Endometrium (tissue), 2 donors: ENCODE results near the gene ABITRAM.
"Not testable (repeated sequence)": the region's sequence is repeated elsewhere in the genome, so short reads cannot be mapped to it uniquely, and the experiment has no call there.

Experiments
- FAIRE-seq: peaks from 2 replicates; lab custom pipeline; 2012; peaks lifted over from hg19 to GRCh38; lab: Jason Lieb, UNC
- donor health status: control.
- donor health status: control.

ABITRAM gene

DNA sequence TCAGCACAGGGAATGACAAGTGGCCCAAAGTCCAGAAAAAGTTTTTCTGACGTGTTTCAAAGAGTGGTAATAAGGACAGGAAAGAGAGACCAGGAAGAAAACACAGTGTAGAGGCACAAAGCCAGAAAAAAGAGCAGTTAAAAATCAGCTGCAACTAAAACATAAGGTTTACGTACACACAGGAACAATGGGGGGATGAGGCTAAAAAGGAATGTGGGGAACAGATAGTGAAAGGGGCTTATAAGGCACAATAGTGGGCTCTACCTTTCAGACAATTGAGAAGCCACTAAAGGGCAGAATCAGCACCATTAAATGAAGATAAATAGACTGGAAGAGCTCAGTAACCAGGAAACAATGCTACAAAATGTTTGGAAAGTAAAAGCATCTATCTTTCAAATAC is 5.8 kb upstream of the ABITRAM start:
- FAIRE-seq = no peak

DNA sequence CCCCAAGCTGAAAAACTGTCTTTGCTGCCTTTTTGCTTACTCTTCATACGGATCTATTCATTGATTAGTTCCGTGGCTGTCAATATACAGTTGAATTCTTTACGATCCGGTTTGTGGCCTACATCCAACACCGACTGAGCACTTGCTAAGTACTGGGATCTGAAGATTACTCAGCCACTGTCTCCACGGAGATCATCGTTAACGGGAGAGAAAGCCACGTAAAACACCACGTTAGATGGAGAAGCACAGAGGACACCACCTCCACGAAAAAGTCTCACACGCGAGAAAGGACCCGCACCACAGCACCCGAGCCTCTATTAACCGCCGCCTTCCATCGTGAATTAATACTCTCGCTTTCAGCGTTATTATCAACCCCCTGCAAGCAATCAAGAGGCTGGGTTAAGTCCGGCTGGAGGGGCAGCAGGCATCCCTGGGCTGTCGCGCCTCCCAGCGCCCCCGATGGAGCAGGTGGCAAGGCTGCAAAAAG is 926 bp upstream of the ABITRAM start:
- FAIRE-seq = no peak

DNA sequence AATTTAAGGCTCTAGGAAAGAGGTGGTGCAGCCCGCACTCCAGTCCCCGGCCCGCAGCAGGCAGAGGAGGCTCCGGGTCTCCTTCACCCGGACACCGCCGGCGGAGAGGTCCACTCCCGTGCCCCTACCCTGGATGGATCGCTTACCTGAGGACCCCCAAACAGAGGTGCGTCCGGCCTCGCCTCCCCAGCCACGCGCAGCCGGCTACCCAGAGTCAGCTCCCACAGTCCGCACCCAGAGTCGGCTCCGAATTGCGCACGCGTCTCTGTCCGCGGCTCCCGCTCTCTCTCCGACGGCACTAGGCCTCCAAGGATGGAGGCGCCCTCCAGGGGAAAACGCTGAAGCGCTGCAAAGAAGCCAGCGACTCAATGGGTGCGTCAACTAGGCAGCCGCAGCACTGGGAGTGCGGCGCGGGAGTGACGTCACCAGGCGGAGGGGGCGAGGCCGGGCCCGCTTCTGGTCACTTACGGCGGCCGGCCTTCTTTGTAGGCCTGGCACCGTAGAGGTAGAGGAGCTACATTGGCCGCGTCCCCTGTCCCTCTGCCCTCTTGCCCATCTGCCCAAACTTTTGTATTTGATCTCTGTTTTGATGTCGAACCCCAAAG is 380 bp upstream of the ABITRAM start, which contains the start of gene ELP1:
Gene ELP1 (minus strand): TSS at position 407 of the 605 bp plus-strand sequence. CDS start 2,978 bp downstream, outside the sequence.
- no peak for FAIRE-seq

DNA sequence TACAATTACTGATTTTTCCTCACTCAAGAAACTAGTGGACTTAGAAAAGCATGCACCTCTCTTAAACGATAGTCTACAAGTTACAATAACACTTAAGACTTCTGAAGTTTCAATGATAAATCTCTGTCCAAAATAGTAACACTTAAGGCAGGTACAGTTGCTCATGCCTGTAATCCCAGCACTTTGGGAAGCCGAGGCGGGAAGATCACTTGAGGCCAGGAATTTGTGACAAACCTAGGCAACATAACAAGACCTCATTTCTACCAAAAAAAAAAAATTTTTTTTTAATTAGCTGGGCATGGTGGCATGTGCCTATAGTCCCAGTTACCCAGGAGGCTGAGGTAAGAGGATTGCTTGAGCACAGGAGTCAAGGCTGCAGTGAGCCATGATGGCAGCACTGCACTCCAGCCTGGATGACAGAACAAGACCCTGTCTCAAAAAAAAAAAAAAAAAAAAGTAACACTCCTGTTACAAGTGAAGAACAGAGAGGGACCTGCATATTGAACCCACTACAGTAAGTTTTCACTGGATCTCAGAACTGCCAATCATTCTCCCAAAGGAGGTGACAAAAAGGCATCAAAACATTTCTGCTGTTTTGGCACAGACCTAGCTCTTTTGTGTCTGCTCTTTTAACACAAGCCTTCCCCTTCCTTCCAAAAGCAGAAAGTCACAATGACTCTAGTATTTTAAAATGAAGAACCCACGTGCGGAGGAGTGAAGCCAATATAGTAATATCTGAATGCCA is 3.5 kb downstream of the ABITRAM start:
- no peak for FAIRE-seq

DNA sequence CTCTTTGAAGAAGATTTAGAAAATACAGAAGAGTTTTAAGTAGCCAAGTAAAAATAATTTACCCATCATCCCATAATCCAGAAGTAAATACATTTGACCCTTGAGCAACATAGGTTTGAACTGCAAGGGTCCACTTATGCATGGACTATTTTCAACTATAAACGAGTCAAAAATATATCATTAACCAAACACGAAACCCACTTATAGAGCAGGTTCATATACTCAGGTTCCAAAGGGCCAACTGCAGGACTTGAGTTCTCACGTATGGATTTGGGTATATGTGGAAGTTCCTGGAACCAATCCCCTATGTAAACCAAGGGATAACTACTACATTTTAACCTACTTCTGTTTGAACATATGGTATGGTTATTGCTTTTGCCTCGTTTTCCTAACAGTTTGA is 5.8 kb downstream of the ABITRAM start:
- no peak for FAIRE-seq

DNA sequence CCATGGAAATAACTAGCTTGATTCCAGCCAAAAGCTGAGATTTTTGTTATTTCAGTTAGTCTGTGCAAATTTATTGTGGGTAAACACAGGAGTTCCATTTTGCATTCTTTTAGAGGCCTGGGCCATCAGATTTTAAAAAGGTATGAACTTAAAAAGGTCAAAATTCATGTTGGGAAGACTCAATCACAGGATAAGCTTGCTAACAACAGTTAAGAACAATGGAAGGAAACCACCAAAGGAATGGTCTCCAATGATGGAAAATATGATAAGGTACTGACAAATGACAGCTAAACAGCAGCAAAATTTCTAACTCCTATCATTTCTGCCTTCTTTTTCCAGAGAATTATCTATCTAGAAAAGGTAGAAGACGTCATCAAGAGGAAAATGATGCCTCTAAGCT is 16.0 kb downstream of the ABITRAM start:
- no peak for FAIRE-seq

DNA sequence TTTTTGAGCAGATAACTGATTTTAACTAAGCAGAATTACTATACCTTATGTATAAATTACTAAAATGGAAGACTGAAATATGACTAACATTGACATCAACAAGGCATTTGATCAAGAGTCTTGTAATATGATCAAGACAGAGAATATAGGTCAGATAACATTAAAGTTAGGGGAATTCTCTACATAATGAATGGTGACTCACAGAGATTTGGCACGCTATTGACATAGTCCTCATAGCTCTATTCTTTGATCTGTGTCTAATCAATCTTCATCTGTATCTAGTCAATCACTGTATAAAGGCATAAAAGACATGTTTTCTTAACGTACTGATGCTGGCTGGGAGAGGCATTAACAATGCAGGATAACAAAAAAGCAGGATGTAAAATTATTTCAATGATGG is 17.4 kb downstream of the ABITRAM start:
- no peak for FAIRE-seq

DNA sequence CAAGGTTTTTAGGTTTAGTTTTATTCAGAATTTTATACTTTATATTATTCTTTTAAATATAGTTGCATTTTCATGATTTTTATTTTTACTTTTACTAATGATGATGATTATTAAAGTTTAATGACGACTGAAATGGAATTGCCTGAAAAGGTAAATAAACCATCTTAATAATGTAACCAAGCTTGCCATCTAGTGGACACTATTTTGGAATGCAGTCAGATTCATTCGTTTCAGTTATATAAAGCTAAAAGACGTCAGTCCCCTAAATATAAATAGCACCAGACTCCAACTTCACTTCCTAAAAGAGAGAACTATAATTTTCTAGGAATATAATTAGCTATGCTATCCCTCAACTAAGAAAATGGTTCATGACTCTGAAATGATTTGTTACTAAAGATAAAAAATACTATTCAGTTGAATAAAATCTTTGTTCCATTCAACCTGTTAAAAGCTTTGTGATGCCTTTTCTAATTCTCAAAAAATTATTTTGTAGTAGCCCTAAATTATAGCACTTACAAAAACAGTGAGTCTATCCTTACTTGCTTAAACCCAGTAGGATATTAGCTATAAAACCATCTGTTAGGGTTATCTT is 19.9 kb downstream of the ABITRAM start:
- FAIRE-seq = peak; percentile 83

DNA sequence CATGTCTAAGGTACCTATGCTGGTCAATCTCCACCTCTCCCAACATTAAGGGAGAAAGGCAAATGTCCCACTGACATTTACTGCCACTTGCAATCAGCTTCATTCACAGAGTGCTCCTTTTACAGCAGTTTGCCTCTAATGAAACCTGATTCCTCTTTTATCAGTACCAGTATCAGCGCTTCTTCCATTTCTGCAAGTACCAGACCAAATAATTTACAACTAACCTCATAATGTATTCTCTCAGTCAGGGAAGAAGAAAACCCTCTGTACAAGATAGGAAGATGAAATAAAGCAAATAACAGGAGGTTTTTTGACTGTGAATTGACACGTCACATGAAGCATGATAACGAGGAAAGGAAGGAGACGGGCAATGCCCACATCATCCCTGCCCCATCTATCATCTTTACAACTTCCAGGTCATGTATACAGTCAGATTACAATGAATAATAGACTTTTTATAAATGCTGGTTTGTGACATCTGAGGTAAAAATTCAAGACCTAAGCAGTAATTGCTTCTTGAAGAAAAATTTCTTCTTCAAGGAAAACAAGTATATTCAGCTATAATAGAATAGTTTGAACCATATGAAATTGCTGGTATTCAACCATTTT is 21.9 kb downstream of the ABITRAM start:
- no peak for FAIRE-seq

DNA sequence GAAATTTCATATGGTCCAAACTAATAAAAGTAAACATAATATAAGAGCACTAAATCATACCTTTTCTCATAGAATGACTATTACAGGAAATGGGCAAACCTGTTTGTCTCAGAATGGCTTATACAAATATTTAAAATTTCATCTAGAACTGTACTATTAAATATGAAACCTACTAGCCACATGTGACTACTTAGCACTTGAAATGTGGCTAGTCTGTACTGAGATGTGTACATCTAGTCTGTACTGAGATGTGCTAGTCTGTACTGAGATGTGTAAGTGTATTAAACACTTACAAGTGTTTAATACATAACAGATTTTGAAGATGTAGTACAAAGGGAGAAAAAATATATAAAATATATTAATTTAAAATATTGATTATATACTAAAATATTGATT is 22.4 kb downstream of the ABITRAM start:
- no peak for FAIRE-seq

DNA sequence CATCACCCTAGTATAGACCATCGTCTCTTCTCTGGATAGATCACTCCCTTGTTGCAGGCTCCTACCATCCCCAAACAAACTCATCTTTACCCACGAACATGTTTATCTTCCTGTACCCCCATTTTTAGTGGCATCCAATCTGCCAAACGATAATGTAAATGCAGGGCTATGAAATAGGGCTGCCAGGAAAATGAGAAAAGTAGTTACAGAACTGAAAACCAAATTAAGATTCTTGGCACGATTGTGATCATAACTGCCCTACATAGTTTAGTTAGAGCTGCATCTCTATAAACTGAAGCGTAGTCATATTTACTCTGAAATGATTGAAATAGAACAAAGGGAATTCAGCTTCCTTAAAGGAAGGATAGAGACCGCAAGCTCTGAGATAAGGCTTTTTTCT is 26.1 kb downstream of the ABITRAM start:
- FAIRE-seq = no peak

DNA sequence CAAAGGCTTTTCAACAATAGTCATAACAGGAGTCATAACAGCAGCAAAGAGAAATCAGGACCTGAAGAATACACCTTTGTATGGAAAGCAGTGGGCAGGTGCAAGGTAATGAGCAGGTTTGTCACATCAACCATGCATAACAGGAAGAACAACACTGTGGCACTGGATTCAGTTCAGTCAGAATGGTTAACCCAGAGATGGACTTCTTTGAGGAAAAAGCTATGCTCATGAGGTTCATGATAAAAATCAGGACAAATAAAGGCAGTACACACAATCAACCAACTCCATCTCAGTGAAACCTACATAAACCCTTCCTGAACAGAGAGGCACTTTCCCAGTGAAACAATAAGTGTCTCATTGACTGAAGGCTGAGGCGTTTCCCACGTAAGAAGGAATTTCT is 27.0 kb downstream of the ABITRAM start:
- no peak for FAIRE-seq

DNA sequence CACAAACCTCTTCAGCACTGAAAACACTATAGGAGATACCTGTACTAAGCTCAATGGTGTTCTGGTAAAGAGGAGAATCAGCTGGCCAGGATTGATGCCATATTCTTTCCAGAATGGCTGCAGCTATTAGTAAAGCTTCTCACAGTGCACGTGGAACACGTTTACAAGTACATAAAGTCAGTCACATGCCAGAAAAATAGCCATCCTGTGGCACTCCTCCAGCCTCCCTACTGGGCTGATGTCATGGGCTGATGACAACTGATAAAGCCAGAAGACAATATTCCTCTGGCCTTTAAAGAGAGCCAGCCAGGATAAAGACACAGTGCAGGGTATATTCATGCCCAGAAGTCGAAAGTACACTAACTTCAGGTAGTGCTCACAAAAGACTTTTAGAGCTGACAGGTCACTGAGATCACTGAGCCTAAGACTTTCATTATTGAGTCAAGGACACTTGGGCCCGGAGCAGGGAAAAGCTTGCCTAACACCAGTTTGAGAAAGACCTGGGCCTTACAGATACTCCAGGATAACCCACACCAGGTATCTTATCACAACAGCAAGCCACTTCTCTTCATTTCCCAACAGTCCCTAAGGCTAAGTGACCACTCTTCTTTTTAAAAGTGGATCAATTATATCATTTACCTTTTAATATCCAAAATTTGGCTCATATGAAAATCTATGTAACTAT is 29.4 kb downstream of the ABITRAM start:
- no peak for FAIRE-seq

DNA sequence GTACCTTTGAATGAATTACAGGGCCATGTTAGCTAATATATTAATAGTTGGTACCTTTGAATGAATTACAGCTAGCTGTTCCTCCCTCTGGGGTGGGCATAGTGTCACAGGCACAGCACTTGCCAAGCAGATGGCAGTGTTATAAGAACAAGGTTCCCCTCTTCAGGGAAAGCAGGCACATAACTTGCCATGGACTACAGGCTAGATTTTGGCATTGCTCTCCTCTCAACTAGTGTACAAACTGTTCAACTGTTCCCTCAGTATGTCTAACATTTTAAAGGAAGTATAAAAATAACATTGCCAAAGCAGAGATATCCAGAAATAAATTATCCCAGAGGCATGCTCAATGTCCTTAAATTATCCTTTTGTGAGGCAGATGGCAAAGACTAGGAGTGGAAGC is 33.7 kb downstream of the ABITRAM start:
- FAIRE-seq = no peak

DNA sequence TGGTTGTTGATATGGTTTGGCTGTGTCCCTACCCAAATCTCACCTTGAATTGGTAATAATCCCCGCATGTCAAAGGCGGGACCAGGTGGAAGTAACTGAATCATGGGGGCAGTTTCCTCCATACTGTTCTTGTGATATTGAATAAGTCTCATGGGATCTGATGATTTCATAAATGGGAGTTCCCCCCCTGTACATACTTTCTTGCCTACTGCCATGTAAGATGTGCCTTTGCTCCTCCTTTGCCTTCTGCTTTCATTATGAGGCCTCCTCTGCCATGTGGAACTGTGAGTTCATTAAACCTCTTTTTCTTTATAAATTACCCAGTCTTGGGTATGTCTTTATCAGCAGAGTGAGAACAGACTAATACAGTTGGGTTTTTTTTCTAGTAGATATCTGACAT is 37.2 kb downstream of the ABITRAM start:
- not testable (repeated sequence) for FAIRE-seq

DNA sequence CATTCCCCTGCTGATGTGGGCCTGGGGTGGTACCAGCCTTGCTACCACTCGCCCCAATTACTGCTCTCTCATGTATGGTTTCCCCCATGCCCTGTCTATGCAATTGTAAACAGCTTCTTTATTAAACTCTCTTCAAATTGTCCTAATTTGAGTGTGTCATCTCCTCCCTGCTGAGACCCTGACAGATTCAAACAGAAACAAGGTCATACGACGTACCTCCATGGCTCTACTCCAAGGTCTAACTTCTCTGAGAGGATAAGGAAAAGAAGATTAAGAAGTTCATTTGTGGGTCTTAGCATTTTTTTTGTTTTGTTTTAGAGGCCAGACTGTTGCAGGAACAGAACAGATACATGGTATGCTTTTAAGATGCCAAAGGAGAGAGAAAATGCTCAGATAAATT is 38.0 kb downstream of the ABITRAM start:
- no peak for FAIRE-seq

DNA sequence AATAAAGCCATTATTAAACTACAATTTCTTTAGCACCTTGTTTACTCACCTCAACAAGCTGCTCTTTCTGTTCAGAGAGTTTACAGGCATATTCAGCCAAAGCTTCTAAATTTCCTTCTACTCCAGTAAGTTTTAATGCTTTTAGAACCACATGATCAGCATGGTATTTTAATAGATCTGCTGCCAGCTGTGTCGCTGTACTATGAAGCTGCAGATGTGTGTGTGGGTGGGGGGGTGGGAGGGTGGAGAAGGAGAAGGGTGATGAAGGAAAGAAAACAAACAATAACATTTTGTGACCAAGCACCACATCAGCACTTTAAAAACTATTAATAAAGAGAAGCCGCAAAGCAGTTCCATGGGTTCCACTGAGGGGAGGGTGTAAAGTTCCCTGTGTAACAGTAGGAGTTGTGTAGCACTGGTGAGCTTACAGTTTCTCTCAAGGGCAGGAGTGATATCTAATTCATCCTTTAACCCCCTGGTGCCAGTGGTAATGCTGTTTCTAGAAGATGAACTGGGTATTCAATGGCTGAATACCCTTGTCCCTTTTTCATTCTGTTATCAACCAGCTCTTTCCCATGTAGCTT is 38.5 kb downstream of the ABITRAM start:
- no peak for FAIRE-seq

DNA sequence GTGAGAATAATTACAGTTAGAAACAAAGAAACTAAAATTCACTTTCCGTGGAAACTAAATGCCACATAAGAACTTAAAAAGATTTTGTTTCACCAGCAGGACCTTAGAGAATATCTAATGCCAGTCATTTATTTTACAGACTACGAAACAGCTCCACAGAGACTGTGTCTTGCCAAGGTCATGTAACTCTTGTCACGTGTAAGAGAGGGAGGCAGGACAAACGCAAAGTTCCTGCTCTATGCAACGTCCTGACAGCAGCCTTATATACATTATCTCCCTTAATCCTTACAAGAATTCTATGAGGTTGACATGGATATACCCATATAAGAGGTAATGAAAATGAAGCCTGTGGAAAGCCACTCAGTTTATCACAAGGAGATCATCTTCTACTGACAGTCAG is 39.7 kb downstream of the ABITRAM start:
- no peak for FAIRE-seq

DNA sequence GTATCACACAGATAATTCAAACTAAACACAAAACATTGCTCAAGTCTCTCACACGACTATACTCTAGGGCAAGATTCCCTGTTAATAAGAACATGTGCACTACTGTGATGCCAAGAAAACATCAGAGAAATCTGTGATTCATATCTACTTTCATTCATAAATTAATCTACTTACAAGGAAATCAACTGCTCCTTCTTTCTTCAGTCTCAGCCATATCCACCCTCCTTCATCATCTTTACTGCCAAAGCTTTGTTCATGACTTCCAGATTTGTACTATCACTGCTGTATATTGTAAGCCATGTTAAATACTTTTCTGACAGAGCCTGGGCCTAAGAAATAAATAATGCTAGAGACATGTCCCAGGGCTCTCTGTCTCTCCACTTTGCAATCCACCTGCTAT is 44.0 kb downstream of the ABITRAM start:
- no peak for FAIRE-seq

DNA sequence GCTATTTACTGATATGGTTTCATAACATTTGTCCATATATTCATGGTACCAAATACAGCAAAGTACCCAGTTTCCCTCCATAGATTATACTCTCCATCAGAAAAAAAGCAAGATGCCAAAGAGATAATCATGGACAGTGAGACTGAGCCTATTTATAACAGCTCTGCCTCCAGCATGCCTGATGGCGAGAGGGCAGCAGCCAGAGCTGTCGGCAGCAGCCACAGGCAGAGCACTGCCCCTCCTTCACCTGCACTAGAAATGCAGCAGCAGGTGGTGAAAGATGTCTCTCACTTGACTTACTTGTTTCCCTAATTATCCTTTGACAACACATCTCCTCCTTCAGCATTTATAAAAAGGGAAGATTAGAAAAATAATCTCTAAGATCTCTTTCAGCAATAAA is 46.7 kb downstream of the ABITRAM start:
- FAIRE-seq = no peak

DNA sequence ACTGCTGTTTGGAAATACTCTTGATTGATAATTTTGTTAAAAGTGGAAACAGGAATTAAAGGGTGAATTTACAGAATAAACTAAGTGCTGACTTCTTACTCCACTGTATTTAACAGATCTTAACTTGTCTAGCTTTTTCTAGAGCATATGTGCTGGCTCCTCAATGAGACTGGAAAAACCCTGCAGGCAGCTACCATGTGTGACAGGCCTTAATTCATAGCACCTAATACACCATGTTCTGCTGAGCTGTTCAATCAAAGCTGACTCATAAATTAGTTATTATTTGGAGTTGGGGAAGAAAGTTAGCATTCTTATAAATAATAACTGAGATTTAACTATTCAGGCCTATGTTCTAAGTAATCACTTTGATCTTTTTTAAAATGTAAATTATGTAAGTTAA is 49.7 kb downstream of the ABITRAM start:
- no peak for FAIRE-seq
